GM19035 (cell line): ENCODE measurements around the gene ZNF185.

Experiments used
- ATAC-seq: cut with Tn5 transposase; IDR thresholded peaks from one replicate; pipeline ENCODE4 v1.9.1; 2021; ENCODE audit not compliant: unreplicated experiment

ZNF185 gene

GRCh38 chrX:152897222-152898131 lies at the start of gene ZNF185:
Gene ZNF185, plus strand, starts transcription at chrX:152898067. Its CDS starts 16,423 bp downstream, at chrX:152914490.
- no peak for ATAC-seq

DNA sequence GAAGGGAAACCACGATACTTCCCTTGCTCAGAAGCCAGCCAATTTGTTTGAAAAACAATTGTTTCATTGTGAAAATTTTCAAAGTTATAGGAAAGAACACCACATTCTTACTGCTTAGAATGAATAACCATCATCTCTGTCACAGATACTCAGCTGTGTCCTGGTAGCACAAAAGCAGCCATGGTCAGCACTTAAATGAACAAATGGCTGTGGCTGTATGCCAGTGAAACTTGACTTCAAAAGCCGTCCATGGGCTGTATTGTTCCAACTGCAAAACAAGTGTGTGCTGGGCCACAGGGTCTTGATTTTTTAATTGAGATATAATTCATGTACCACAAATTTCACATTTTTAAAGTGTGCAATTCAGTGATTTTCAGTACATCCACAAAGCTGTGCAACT lies 47.4 kb upstream of the ZNF185 start:
- no peak for ATAC-seq

DNA sequence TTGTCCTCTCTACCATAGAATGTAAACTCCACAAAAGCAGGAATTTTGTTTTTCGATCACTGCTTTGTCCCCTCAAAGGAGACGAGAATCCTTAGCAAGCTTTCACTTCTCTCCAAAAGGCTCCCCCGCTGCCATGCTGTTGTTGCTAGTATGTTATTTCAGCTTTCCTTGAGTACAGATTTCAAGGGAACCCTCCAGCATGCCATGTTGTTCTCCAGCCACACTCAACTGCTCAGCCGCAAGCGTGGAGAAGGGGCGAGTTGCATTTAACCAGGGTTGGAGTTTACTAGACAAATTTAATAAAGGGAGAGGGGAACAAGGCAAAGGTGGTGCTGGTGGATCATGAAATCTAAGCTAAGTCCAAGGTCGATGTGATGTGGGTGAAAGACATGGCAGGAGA lies 43.9 kb upstream of the ZNF185 start:
- no peak for ATAC-seq

DNA sequence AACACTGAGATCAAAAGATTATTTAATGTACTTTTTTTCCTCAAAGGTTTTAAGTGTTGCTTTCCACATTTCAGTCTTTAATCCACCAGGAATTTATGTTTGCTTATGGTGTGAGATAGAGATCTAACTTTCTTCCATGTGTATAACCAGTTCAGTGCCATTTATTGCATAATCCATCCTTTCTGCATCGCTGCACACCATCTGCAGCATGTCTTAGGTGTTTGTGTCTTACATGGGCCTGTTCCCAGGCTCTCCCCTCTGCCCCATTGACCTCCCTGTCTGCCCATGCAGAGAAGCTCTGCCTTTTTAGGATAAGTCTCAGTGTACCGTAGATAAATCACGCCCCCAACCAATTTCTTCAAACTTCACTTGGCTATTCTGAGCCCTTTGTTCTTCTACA lies 36.8 kb upstream of the ZNF185 start:
- no peak for ATAC-seq

DNA sequence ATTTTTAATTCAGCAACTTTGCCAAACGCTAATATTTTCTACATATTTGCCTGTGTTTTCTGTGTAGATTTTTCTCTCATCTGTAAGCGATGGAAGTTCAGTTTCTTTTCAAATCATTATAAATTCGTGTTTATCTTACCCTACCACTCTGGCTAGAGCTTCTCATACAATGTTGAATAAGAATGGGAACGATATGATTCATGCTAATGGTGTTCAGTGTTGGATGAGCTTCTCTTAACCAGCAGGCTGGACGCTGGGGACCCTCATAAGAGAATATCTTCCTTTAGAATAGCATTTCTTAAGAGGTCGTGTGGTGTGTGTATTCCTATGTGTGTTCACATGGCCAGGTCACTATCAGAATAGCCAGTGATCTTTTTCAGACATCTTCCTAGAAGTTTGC lies 36.0 kb upstream of the ZNF185 start:
- ATAC-seq = no peak

DNA sequence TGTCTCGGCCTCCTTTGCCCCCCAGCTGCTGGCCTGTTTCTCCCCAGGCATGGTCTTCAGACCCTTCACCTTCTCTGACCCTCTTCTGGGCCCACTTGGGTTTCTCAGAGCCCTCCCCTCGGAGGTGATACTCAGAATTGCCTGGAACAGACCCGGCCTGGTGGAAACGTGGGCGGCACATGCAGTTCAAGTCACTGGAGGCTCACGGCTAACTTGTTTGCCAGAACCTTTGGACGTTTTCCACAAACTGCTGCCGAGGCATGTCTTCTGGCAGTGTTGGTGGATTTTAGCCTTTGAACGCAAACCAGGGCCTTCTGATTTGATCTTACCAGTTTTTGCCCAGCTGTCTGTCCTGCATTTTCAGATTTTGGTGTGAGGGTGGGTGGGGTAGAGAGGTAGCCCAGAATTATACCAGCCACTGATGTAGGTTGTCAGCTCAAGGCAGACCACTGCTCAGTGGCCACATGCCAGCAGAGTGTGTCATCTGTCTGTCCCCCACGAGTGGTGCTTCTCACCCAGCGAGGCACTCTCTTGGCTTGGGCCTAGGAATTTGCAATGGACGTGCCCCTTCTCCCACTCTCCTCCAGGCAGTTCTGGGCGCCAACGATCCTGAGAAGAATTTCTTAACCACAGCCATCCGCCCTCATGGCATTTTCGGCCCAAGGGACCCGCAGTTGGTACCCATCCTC lies 32.5 kb upstream of the ZNF185 start:
- ATAC-seq = no peak

GRCh38 chrX:152866386-152866785 lies 31.5 kb upstream of the ZNF185 start:
- ATAC-seq = no peak

- no peak for ATAC-seq
Observed at GRCh38 chrX:152869972-152870371, 27.9 kb upstream of the ZNF185 start.

GRCh38 chrX:152871260-152871659 lies 26.6 kb upstream of the ZNF185 start:
- ATAC-seq = no peak

GRCh38 chrX:152872522-152872921 lies 25.3 kb upstream of the ZNF185 start:
- no peak for ATAC-seq

GRCh38 chrX:152873361-152873760 lies 24.5 kb upstream of the ZNF185 start:
- ATAC-seq = no peak

DNA sequence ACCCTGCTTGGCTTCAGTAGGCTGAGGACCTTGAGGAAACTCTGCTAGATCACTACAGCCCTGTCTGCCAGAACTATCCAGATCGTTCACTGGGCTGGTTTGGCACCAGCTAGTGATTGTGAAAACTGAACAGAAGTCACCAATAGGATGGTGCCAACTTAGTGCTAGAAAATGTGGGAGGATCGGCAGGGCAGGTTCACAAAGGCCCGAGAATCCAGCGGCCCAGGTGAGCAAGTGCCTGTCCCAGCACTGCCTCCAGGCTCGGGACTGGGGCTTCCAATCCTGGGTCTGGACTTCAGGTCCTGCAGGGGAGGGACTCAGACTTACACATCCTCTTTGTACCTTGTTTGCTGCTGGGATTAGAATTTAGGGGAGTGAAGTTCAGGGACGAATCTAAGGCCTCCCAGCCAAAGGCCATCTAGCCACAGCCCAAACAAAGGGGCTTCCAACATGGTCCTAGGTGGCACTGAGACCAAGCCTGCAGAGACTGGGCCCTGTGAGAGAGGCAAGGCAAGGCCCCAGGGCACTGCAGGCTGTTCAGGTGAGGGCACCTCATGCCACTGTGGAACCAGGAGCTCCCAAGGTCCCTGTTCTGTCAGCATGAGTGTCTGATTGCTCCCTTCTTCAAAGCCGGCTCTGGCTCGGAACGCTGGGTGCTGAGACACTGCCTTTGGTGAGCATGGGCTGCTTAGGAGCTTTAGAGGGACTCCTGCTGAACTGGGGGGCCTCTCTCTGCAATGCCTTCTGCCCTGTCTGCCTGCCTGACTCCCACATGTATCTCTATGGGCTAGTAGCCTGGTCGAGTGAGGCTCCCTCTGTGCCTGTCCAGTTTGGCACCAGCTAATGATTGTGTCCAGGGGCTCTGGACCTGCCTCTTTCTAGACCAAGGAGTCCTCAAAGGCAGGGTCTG lies 20.7 kb upstream of the ZNF185 start:
- no peak for ATAC-seq

DNA sequence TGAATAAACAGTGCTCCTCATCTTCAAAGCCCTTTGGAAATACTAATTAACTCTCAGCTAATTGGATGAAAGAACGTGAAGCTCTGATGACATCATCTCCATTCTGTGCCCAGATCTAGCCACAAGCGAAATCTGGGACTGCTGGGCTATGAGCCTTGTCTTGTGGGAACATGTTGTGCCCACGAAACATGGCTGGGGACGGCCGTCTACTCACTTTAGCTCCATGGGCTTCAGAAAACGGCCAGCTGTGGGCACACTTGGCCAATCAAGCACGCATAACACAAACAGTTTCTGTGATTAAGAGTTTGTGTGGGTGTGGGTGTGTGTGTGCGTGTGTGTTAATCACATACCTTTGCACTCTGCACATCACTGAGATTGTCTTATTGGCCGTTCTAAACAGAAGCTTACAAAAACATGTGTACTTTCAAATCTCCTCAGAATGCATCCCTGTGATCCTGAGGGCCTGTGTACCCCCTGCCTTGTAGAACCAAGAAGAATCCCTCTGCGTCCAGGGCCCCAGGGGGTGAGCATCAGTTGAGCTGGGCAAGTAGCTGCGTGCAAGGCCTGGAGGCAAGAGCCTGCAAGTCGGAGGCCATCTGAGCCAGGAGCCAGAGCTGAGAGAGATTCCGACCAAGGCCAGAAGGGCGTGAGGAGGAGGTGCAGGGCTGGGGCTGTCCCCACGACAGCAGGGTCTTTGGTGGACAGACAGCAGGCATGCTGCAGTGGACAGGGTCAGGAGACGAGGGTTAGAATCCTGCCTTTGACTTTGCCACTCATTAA lies 18.7 kb upstream of the ZNF185 start:
- no peak for ATAC-seq

- no peak for ATAC-seq
Observed at GRCh38 chrX:152881289-152881688, 16.6 kb upstream of the ZNF185 start.

- ATAC-seq = no peak
Observed at GRCh38 chrX:152884171-152884570, 13.7 kb upstream of the ZNF185 start.

DNA sequence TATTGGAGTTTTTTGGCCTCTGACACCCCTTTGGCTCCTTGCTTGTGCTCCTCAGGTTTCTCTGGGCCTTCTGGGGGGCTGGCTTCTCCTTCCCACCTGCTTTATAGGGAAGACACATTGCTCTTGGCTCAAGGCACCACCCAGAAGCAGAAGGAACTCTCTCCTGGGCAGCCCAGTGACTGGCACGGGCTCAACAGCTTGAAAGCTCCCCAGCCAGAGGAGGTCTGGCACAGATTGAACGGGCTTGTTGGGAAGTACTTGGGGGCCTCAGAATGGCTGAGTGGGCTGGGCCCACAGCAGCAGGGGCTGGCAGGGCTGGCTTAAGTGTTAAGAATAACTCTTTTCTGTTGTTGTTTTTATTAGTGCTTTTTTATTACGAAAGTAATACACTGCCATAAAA lies 11.2 kb upstream of the ZNF185 start:
- no peak for ATAC-seq

GRCh38 chrX:152892499-152892898 lies 5.4 kb upstream of the ZNF185 start:
- no peak for ATAC-seq

DNA sequence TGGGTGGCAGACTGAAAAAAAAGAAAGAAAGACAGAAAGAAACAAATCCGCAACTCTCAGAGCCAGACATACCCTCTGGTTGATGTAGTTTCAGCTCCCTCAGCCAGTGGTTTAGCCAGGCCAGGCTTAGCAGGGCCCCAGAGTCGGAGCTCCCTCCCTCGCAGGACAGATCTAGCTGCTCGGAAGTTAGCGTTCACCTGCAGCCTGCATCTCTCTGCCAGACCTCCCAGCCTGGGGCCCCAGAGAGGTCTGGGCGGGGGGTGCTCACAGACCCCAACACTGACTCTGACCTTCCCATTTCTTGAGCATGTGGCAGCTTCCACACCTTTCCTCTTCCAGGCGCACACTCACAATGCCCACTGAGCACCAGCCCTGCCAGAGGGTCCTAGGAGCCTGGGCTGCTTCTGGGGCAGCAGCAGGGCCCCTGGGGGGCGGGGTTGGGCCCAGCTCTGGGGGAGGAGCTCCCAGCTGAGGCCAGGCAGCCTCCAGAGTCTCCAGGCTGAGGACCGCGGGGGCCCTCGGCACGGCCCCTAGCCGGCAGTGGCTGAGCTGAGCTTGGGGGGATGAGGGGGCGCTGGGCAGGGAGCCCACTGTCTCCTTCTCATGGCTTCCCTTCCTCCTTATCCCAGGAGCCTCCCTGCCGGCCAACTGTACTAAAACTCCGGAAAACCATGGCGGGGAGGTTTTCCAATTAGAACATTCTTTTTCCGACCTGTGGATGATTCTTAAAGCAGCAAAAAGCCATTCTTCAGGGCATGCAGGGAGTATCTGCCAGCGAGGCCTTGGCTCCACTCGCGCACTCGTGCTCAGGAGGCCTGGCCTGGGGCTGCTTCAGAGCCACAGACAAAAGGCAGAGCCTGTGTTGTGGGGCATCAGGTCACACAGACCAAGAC lies 4.6 kb upstream of the ZNF185 start:
- ATAC-seq = no peak

GRCh38 chrX:152893980-152894610 lies 3.8 kb upstream of the ZNF185 start:
- no peak for ATAC-seq
